Testis (tissue), 2 donors: ENCODE measurements around the gene MFN1.

Experiments used
- CTCF ChIP-seq, 3 experiments: fragments of 450-650 bp in 2 of 3; fragments of 200-600 bp in 1 of 3; sonication (generic) in 1 of 3; IDR thresholded peaks; one replicate each; pipeline ENCODE4 v1.5.1; 2016 to 2019; ENCODE audit warnings: antibody characterized with exemption in 3 of 3, mild to moderate bottlenecking in 2 of 3, moderate library complexity in 1 of 3
- POLR2A ChIP-seq: fragments of 450-650 bp; IDR thresholded peaks from one replicate; pipeline ENCODE4 v1.6.1; 2017; ENCODE audit warnings: antibody characterized with exemption, mild to moderate bottlenecking, moderate library complexity

GRCh38 chr3:179304605-179305004 is 42.9 kb upstream of the MFN1 start:
- TF ChIP-seq CTCF (IDR thresholded peaks at IDR 0.05) = no peak
- no peak for TF ChIP-seq POLR2A
